Right lobe of liver (tissue), 6 donors: ENCODE measurements around the gene ERP27. TPM values are rescaled to one million over a fixed set of nuclear protein-coding genes. Genes with fewer than 3 reads are reported as not detected.
A peak's percentile ranks its signal among the peaks of the same experiment; 100 is the strongest.

Source experiments
- ATAC-seq, 4 donors: fragments of 200-7000 bp; cut with Tn5 transposase; one replicate each; pipeline ENCODE4 v1.9.1; 2020; ENCODE audit warnings: mild to moderate bottlenecking in 4 of 4, moderate library complexity in 4 of 4
- DNase-seq, 3 donors: peaks; one replicate each; pipeline ENCODE4 v3.0.0-alpha.2; 2020
- H3K27ac ChIP-seq, 3 donors: fragments of 200-600 bp; one replicate each; pipeline ENCODE4 v1.8.0; 2022
- H3K27me3 ChIP-seq, 2 donors: fragments of 200-600 bp; one replicate each; pipeline ENCODE4 v1.8.0; 2022
- H3K36me3 ChIP-seq, 4 donors: fragments of 200-600 bp; sonication (generic) in 1 of 4; one replicate each; pipeline versions ENCODE4 v1.5.1 to v1.8.0; 2017 to 2022; ENCODE audit warnings: control low read depth in 1 of 4
- H3K4me1 ChIP-seq, 4 donors: fragments of 200-600 bp; sonication (generic) in 1 of 4; one replicate each; pipeline versions ENCODE4 v1.5.1 to v1.8.0; 2017 to 2022; ENCODE audit warnings: control low read depth in 1 of 4
- H3K4me3 ChIP-seq, 3 donors: fragments of 200-600 bp; one replicate each; pipeline ENCODE4 v1.8.0; 2022
- H3K9me3 ChIP-seq, 4 donors: fragments of 200-600 bp; sonication (generic) in 1 of 4; one replicate each; pipeline versions ENCODE4 v1.5.1 to v1.8.0; 2017 to 2022; ENCODE audit warnings: control low read depth in 1 of 4
- CTCF ChIP-seq, 4 donors: fragments of 200-600 bp in 3 of 4; fragments of 450-650 bp in 1 of 4; IDR thresholded peaks; one replicate each; pipeline versions ENCODE4 v1.5.1 to v1.8.0; 2016 to 2022; ENCODE audit warnings: antibody characterized with exemption in 4 of 4, mild to moderate bottlenecking in 2 of 4
- POLR2A ChIP-seq: fragments of 450-650 bp; IDR thresholded peaks from one replicate; pipeline ENCODE4 v1.6.1; 2017; ENCODE audit warnings: antibody characterized with exemption, mild to moderate bottlenecking
- WGBS: methylation state at CpG from one replicate; pipeline ENCODE4 v1.1.6; 2018; ENCODE audit warnings: low coverage, low lambda C conversion rate; ENCODE audit not compliant: insufficient coverage; ENCODE audit errors: missing lambda C conversion rate; 5-methylcytosine and 5-hydroxymethylcytosine counted together
- intact Hi-C, 2 donors: fragments of 100-400 bp; cut with DNase I; formaldehyde crosslinking; loops; one replicate each; pipeline versions ENCODE4 v1.11.2 to v1.14.1; 2022
- total RNA-seq, 6 experiments: library from RNA; depleted of rRNA in 2 of 6; stranded (reverse); fragments of >200 nt in 2 of 6; fragmentation: NEBNext Ultra II Directional in 3 of 6; extraction: Animal tissue kit (Norgen Biotek cat#: 25700) in 3 of 6; gene quantifications; one replicate each; pipeline versions ENCODE4 v1.1.0 to v1.2.4, GENCODE V29; 2016 to 2023
- donor health status: DM: no; HTN: yes; CAD: no.
- donor health status: DM: no; HTN: no; CAD: no.
- donor health status: DM: no; HTN: no; CAD: no.
- donor health status: DM: no; HTN: yes; CAD: no.
- donor health status: DM: no; HTN: yes; CAD: no.

The ERP27 gene
- total RNA-seq, 6 experiments from 2014 or later, result 0.26 to 1.0 (median 0.39) TPM; not detected in 2

- no peak overlapping the region for H3K27ac ChIP-seq
- no peak overlapping the region for H3K4me3 ChIP-seq
- 77% methylated on average over 2 of the region's 2 CpGs for WGBS
- H3K27me3 ChIP-seq, result no peaks in the 10 kb centered on the region
- no peaks in the 10 kb centered on the region for H3K9me3 ChIP-seq
- H3K36me3 ChIP-seq, result no peaks in the 10 kb centered on the region
- DNase-seq (no peak), ATAC-seq (no peak)
- no peaks in the 10 kb centered on the region for H3K4me1 ChIP-seq
- TF ChIP-seq POLR2A (no peak), CTCF (IDR thresholded peaks at IDR 0.05) (no peak)
- intact Hi-C loops, result no loop called here
Measured at GRCh38 chr12:14965221-14965620, 26.9 kb upstream of the ERP27 start.

DNA sequence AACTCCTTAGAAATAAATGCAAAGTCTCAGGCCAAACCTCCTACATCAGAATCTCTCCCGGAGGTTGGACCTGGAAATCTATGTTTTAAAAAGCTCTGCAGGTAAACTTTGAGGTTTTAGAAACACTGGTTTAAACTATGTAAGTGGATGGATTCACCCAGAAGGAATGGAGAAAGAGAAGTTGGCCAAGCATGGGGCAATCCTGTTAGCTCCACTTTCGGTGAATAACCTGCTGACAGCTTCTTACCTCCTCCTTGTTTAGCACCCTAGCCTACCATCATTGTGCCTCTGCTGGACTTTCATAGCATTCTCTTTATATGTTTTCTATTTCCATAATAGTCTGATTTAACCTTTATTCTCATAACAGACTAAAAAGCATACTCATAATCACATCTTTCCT, 26.1 kb upstream of the ERP27 start:
- TF ChIP-seq POLR2A (no peak), CTCF (IDR thresholded peaks at IDR 0.05) (no peak)
- 46% methylated on average over 2 of the region's 2 CpGs for WGBS
- ATAC-seq (no peak), DNase-seq (no peak)
- Histone ChIP-seq H3K9me3 (no peaks in the 10 kb centered on the region), H3K4me1 (no peaks in the 10 kb centered on the region), H3K36me3 (no peaks in the 10 kb centered on the region), H3K27me3 (no peaks in the 10 kb centered on the region), H3K4me3 (no peak overlapping the region), H3K27ac (no peak overlapping the region)
- intact Hi-C loops, result no loop called here

DNA sequence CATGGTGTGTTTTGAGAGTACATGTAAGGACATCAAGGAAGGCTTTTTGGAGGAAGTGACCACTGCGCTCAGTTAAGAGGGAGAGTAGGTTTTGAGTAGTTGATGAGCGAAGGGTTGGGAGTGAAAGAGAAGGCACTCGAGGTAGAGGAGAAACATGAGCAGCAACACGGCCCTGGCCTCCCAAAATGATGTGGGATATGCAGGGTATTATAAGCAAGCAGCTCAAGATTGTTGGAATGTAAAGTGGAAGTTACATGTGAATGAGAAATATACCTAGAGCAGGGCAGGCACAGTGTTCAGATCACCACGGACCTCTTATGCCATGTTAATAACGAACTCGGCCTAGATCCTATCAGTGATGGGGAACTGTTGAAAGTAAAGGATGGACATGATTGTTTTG, 25.2 kb upstream of the ERP27 start:
- intact Hi-C loops, result no loop called here
- no peak overlapping the region for H3K4me3 ChIP-seq
- no peaks in the 10 kb centered on the region for H3K36me3 ChIP-seq
- no peaks in the 10 kb centered on the region for H3K27me3 ChIP-seq
- WGBS, result 83% methylated on average over 7 of the region's 7 CpGs
- no peaks in the 10 kb centered on the region for H3K9me3 ChIP-seq
- no peaks in the 10 kb centered on the region for H3K4me1 ChIP-seq
- DNase-seq (no peak), ATAC-seq (no peak)
- H3K27ac ChIP-seq, result no peak overlapping the region
- no peak for TF ChIP-seq CTCF (IDR thresholded peaks at IDR 0.05)
- TF ChIP-seq POLR2A, result no peak

DNA sequence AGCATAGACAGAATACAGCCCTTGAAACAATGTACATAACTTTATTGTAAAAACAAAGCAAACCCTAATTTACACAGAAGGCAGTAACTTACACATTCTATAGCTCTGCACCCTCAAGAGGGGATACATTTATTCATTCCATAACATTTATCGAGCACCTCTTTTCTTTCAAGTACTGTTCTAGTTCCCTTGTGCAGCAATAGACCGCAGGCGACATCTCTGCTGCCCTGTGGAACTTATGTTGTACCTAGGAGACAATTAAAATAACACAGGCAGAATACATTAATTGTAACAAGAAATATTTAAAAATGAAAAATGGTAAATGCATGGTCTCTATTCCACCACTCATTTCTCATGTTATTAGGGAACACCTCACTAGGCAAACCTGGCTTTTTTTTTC, 24.5 kb upstream of the ERP27 start:
- no peaks in the 10 kb centered on the region for H3K9me3 ChIP-seq
- 76% methylated on average over 3 of the region's 3 CpGs for WGBS
- no peak for ATAC-seq
- intact Hi-C loops, result no loop called here
- no peaks in the 10 kb centered on the region for H3K4me1 ChIP-seq
- peak overlapping the region in 1 of 3 donors; percentile 32 for H3K27ac ChIP-seq
- H3K4me3 ChIP-seq, result no peak overlapping the region
- H3K36me3 ChIP-seq, result no peaks in the 10 kb centered on the region
- TF ChIP-seq POLR2A, result no peak
- TF ChIP-seq CTCF (IDR thresholded peaks at IDR 0.05), result no peak
- no peak for DNase-seq
- H3K27me3 ChIP-seq, result no peaks in the 10 kb centered on the region

GRCh38 chr12:14962153-14962539, 23.8 kb upstream of the ERP27 start:
- Histone ChIP-seq H3K4me3 (peak overlapping the region in 1 of 3 donors; percentile 49), H3K4me1 (no peaks in the 10 kb centered on the region), H3K27ac (peak overlapping the region; percentile 32 to 66 (median 56)), H3K36me3 (no peaks in the 10 kb centered on the region), H3K27me3 (no peaks in the 10 kb centered on the region), H3K9me3 (no peaks in the 10 kb centered on the region)
- DNase-seq (no peak), ATAC-seq (no peak)
- TF ChIP-seq POLR2A, result no peak
- no peak for TF ChIP-seq CTCF (IDR thresholded peaks at IDR 0.05)
- WGBS, result 31% methylated on average over 3 of the region's 3 CpGs
- intact Hi-C loops, result no loop called here
